Measurements from ENCODE around the gene PHF2. TPM values are rescaled to one million over a fixed set of nuclear protein-coding genes. Genes with fewer than 3 reads are reported as not detected.

PHF2 gene
- total RNA-seq, 1 donor from 2014 or later = 22.9 TPM

- Mint-ChIP-seq H3K9me3 (ENCODE audit: unreplicated experiment) (peaks cover 3% of the 10 kb centered on the region), H3K27ac (ENCODE audit: unreplicated experiment) (no peak overlapping the region), H3K4me1 (ENCODE audit: low read depth, unreplicated experiment) (peaks cover 2% of the 10 kb centered on the region), H3K27me3 (ENCODE audit: unreplicated experiment) (peaks cover 4% of the 10 kb centered on the region), H3K4me3 (ENCODE audit: unreplicated experiment) (no peak overlapping the region), H3K36me3 (ENCODE audit: unreplicated experiment) (peaks cover 27% of the 10 kb centered on the region)
- TF ChIP-seq CTCF (IDR thresholded peaks at IDR 0.05; ENCODE audit: partially characterized antibody, unreplicated experiment) = no peak
- DNase-seq = peak; percentile 5
Observed at GRCh38 chr9:93636172-93636661, 59.8 kb downstream of the PHF2 start.

DNA sequence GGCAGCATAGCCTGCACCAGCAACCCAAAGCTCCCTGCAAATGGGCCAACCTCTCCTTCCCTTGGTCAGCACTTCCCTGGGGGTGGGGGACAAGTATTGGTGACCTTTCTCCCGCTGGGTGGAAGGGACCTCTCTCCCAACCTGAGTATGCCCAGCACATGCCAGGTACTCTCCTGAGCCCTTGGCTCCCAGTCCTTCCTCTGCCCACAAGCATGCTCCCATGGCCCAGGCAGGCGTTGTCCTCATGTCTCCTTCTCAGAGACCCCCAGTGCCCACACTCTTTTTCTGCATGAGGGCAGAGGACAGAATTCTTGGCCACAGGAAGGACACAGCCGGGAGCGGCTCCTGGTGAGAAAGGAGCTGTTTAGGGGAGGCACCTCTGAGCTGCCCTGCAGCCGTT is 60.3 kb downstream of the PHF2 start:
- TF ChIP-seq CTCF (IDR thresholded peaks at IDR 0.05; ENCODE audit: partially characterized antibody, unreplicated experiment) = no peak
- Mint-ChIP-seq H3K4me3 (ENCODE audit: unreplicated experiment) (no peak overlapping the region), H3K36me3 (ENCODE audit: unreplicated experiment) (peaks cover 27% of the 10 kb centered on the region)

DNA sequence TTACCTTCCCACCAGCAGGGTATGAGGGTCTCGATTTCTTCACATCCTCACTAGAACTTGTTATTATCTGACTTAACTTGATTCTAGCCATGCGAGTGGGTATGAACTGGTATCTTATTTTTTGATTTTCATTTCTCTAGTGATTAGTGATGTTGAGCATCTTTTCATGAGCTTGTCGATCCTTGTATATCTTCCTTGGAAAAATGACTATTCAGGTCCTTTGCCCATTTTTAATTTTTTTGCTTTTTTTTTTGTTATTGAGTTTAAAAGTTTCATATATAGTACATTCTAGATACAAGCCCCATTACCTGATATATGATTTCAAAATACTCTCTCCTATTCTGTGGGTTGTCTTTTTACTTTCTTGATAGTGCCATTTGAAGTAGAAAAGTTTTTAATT is 61.5 kb downstream of the PHF2 start:
- no peak for DNase-seq
- H3K4me3 Mint-ChIP-seq (ENCODE audit: unreplicated experiment) = no peak overlapping the region
- H3K36me3 Mint-ChIP-seq (ENCODE audit: unreplicated experiment) = peaks cover 27% of the 10 kb centered on the region
- H3K27ac Mint-ChIP-seq (ENCODE audit: unreplicated experiment) = no peak overlapping the region
- H3K9me3 Mint-ChIP-seq (ENCODE audit: unreplicated experiment) = peaks cover 3% of the 10 kb centered on the region
- no peak for TF ChIP-seq CTCF (IDR thresholded peaks at IDR 0.05; ENCODE audit: partially characterized antibody, unreplicated experiment)
- peaks cover 2% of the 10 kb centered on the region for H3K4me1 Mint-ChIP-seq (ENCODE audit: low read depth, unreplicated experiment)
- peaks cover 2% of the 10 kb centered on the region for H3K27me3 Mint-ChIP-seq (ENCODE audit: unreplicated experiment)

More for the DNA sequence above, 60.3 kb downstream of the PHF2 start:
- Mint-ChIP-seq H3K4me1 (ENCODE audit: low read depth, unreplicated experiment) (peaks cover 2% of the 10 kb centered on the region), H3K27me3 (ENCODE audit: unreplicated experiment) (peaks cover 2% of the 10 kb centered on the region), H3K27ac (ENCODE audit: unreplicated experiment) (no peak overlapping the region), H3K9me3 (ENCODE audit: unreplicated experiment) (peaks cover 3% of the 10 kb centered on the region)
- no peak for DNase-seq

- peaks cover 27% of the 10 kb centered on the region for H3K36me3 Mint-ChIP-seq (ENCODE audit: unreplicated experiment)
- no peak for DNase-seq
- no peak for TF ChIP-seq CTCF (IDR thresholded peaks at IDR 0.05; ENCODE audit: partially characterized antibody, unreplicated experiment)
Observed at GRCh38 chr9:93640027-93640426, 63.6 kb downstream of the PHF2 start.

GRCh38 chr9:93642961-93643360 is 66.6 kb downstream of the PHF2 start:
- Mint-ChIP-seq H3K27me3 (ENCODE audit: unreplicated experiment) (peaks cover 3% of the 10 kb centered on the region), H3K27ac (ENCODE audit: unreplicated experiment) (no peak overlapping the region), H3K4me1 (ENCODE audit: low read depth, unreplicated experiment) (no peaks in the 10 kb centered on the region), H3K36me3 (ENCODE audit: unreplicated experiment) (peaks cover 6% of the 10 kb centered on the region), H3K9me3 (ENCODE audit: unreplicated experiment) (peaks cover 3% of the 10 kb centered on the region), H3K4me3 (ENCODE audit: unreplicated experiment) (no peak overlapping the region)
- DNase-seq = no peak
- no peak for TF ChIP-seq CTCF (IDR thresholded peaks at IDR 0.05; ENCODE audit: partially characterized antibody, unreplicated experiment)

More at GRCh38 chr9:93640027-93640426, 63.6 kb downstream of the PHF2 start:
- Mint-ChIP-seq H3K27ac (ENCODE audit: unreplicated experiment) (no peak overlapping the region), H3K9me3 (ENCODE audit: unreplicated experiment) (peaks cover 3% of the 10 kb centered on the region), H3K27me3 (ENCODE audit: unreplicated experiment) (peaks cover 5% of the 10 kb centered on the region), H3K4me1 (ENCODE audit: low read depth, unreplicated experiment) (peaks cover 2% of the 10 kb centered on the region), H3K4me3 (ENCODE audit: unreplicated experiment) (no peak overlapping the region)
